ENCODE measurements around the gene IFITM1. TPM values are rescaled to one million over a fixed set of nuclear protein-coding genes. Genes with fewer than 3 reads are reported as not detected.
"Not testable (repeated sequence)": the region's sequence is repeated elsewhere in the genome, so short reads cannot be mapped to it uniquely, and the experiment has no call there.

IFITM1 gene
- 2.3 TPM in 2 replicates for total RNA-seq
- long read RNA-seq: 0 reads

GRCh38 chr11:313787-314553 lies at the start of gene IFITM1:
Gene IFITM1 (plus strand): TSS chr11:314040. CDS start chr11:314171, 131 bp downstream.
- Mint-ChIP-seq H3K27ac (no peak within 1 kb of the TSS), H3K4me1 (ENCODE audit: low read depth) (peaks cover 19% of the 10 kb centered on the region), H3K9me3 (ENCODE audit: low read depth) (no peaks in the 10 kb centered on the region), H3K4me3 (ENCODE audit: low read depth) (no peak within 1 kb of the TSS), H3K36me3 (ENCODE audit: insufficient read depth) (no peaks in the 10 kb centered on the region), H3K27me3 (peaks cover 63% of the 10 kb centered on the region)
- DNase-seq (ENCODE audit: low spot score, unreplicated experiment): no peak
- TF ChIP-seq, protein P1, sequence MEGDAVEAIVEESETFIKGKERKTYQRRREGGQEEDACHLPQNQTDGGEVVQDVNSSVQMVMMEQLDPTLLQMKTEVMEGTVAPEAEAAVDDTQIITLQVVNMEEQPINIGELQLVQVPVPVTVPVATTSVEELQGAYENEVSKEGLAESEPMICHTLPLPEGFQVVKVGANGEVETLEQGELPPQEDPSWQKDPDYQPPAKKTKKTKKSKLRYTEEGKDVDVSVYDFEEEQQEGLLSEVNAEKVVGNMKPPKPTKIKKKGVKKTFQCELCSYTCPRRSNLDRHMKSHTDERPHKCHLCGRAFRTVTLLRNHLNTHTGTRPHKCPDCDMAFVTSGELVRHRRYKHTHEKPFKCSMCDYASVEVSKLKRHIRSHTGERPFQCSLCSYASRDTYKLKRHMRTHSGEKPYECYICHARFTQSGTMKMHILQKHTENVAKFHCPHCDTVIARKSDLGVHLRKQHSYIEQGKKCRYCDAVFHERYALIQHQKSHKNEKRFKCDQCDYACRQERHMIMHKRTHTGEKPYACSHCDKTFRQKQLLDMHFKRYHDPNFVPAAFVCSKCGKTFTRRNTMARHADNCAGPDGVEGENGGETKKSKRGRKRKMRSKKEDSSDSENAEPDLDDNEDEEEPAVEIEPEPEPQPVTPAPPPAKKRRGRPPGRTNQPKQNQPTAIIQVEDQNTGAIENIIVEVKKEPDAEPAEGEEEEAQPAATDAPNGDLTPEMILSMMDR (IDR thresholded peaks at IDR 0.05; ENCODE audit: unreplicated experiment): no peak

- Mint-ChIP-seq H3K27ac (no peak overlapping the region), H3K4me1 (ENCODE audit: low read depth) (peaks cover 5% of the 10 kb centered on the region), H3K9me3 (ENCODE audit: low read depth) (no peaks in the 10 kb centered on the region), H3K4me3 (ENCODE audit: low read depth) (no peak overlapping the region), H3K27me3 (peaks cover 14% of the 10 kb centered on the region), H3K36me3 (ENCODE audit: insufficient read depth) (no peaks in the 10 kb centered on the region)
- DNase-seq (ENCODE audit: low spot score, unreplicated experiment): no peak
- TF ChIP-seq, protein P1 (IDR thresholded peaks at IDR 0.05; ENCODE audit: unreplicated experiment): no peak
Observed at GRCh38 chr11:266676-267439, 47.0 kb upstream of the IFITM1 start.

GRCh38 chr11:267491-267994 lies 46.3 kb upstream of the IFITM1 start:
- H3K27me3 Mint-ChIP-seq: peaks cover 14% of the 10 kb centered on the region
- H3K36me3 Mint-ChIP-seq (ENCODE audit: insufficient read depth): no peaks in the 10 kb centered on the region
- H3K27ac Mint-ChIP-seq: no peak overlapping the region
- no peaks in the 10 kb centered on the region for H3K9me3 Mint-ChIP-seq (ENCODE audit: low read depth)
- peaks cover 7% of the 10 kb centered on the region for H3K4me1 Mint-ChIP-seq (ENCODE audit: low read depth)
- no peak overlapping the region for H3K4me3 Mint-ChIP-seq (ENCODE audit: low read depth)
- TF ChIP-seq, protein P1 (IDR thresholded peaks at IDR 0.05; ENCODE audit: unreplicated experiment): no peak
- no peak for DNase-seq (ENCODE audit: low spot score, unreplicated experiment)

DNA sequence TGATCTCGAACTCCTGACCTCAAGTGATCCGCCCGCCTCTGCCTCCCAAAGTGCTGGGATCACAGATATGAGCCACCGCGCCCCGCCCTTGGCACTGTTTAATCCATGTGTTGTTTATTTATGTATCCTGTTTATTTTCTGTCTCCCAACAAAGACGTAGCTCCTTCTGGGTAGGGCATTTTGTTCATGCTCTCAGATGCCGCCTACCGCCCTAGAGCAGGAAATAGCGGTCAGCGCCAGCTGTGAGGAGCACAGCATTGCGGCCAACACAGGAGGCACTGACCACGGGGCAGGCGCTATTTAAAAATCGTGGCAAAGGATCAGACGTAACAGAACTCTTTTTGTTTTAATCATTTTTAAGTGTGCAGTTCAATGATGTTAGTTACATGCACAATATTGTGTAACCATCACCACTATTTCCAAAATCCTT lies 45.1 kb upstream of the IFITM1 start:
- not testable (repeated sequence) for H3K36me3 Mint-ChIP-seq (ENCODE audit: insufficient read depth); H3K4me3 Mint-ChIP-seq (ENCODE audit: low read depth); DNase-seq (ENCODE audit: low spot score, unreplicated experiment); H3K4me1 Mint-ChIP-seq (ENCODE audit: low read depth); H3K9me3 Mint-ChIP-seq (ENCODE audit: low read depth); H3K27ac Mint-ChIP-seq
- peaks cover 14% of the 10 kb centered on the region for H3K27me3 Mint-ChIP-seq

- Mint-ChIP-seq H3K4me1 (ENCODE audit: low read depth) (peaks cover 7% of the 10 kb centered on the region), H3K9me3 (ENCODE audit: low read depth) (no peaks in the 10 kb centered on the region), H3K27me3 (peaks cover 14% of the 10 kb centered on the region), H3K4me3 (ENCODE audit: low read depth) (no peak overlapping the region), H3K27ac (no peak overlapping the region), H3K36me3 (ENCODE audit: insufficient read depth) (no peaks in the 10 kb centered on the region)
- TF ChIP-seq, protein P1 (IDR thresholded peaks at IDR 0.05; ENCODE audit: unreplicated experiment): no peak
- DNase-seq (ENCODE audit: low spot score, unreplicated experiment): no peak
Observed at GRCh38 chr11:269146-269890, 44.5 kb upstream of the IFITM1 start.

Measured in progenitor cell of endocrine pancreas (in vitro differentiated cells).